NCI-H446 treated with DMSO at 0.1 percent for 48 hours (cell line): ENCODE results near the gene RPTOR.

Experiments used
- DNase-seq: peaks from one replicate; lab custom pipeline; 2025; lab: John Stamatoyannopoulos, UW

The RPTOR gene

GRCh38 chr17:80643326-80644099 lies 98.9 kb downstream of the RPTOR start:
- DNase-seq, result no peak

GRCh38 chr17:80644536-80644935 lies 99.9 kb downstream of the RPTOR start:
- no peak for DNase-seq

GRCh38 chr17:80645706-80646325 lies 101.2 kb downstream of the RPTOR start:
- no peak for DNase-seq

- no peak for DNase-seq
Observed at GRCh38 chr17:80646328-80646727, 101.7 kb downstream of the RPTOR start.

- no peak for DNase-seq
Observed at GRCh38 chr17:80647746-80648145, 103.1 kb downstream of the RPTOR start.

GRCh38 chr17:80649200-80649644 lies 104.6 kb downstream of the RPTOR start:
- no peak for DNase-seq

GRCh38 chr17:80649672-80650330 lies 105.2 kb downstream of the RPTOR start:
- DNase-seq, result no peak

GRCh38 chr17:80650331-80650672 lies 105.7 kb downstream of the RPTOR start:
- no peak for DNase-seq

GRCh38 chr17:80650751-80651518 lies 106.3 kb downstream of the RPTOR start:
- DNase-seq, result no peak

- DNase-seq, result no peak
Observed at GRCh38 chr17:80652756-80653330, 108.2 kb downstream of the RPTOR start.

GRCh38 chr17:80653856-80654255 lies 109.2 kb downstream of the RPTOR start:
- no peak for DNase-seq

- DNase-seq, result no peak
Observed at GRCh38 chr17:80655608-80656007, 111.0 kb downstream of the RPTOR start.

- no peak for DNase-seq
Observed at GRCh38 chr17:80656590-80656989, 112.0 kb downstream of the RPTOR start.

GRCh38 chr17:80657561-80657960 lies 112.9 kb downstream of the RPTOR start:
- no peak for DNase-seq

- DNase-seq, result no peak
Observed at GRCh38 chr17:80658821-80659220, 114.2 kb downstream of the RPTOR start.

- no peak for DNase-seq
Observed at GRCh38 chr17:80659651-80660050, 115.0 kb downstream of the RPTOR start.

GRCh38 chr17:80660527-80661198 lies 116.0 kb downstream of the RPTOR start:
- DNase-seq, result no peak

GRCh38 chr17:80662557-80662956 lies 117.9 kb downstream of the RPTOR start:
- no peak for DNase-seq

- DNase-seq, result no peak
Observed at GRCh38 chr17:80663781-80664206, 119.2 kb downstream of the RPTOR start.

GRCh38 chr17:80664217-80664790 lies 119.7 kb downstream of the RPTOR start:
- no peak for DNase-seq

GRCh38 chr17:80665792-80666191 lies 121.2 kb downstream of the RPTOR start:
- DNase-seq, result no peak
